H1 (cell line): ENCODE results near the gene CLEC14A. TPM values are rescaled to one million over a fixed set of nuclear protein-coding genes. Genes with fewer than 3 reads are reported as not detected.

Experiments used
- EGR1 ChIP-seq: IDR thresholded peaks from 2 replicates; pipeline ENCODE4 v1.6.1; 2011; ENCODE audit warnings: low read depth, low read length, borderline replicate concordance
- KDM1A ChIP-seq: fragments of 200-600, 300-600 bp; sonication (generic); IDR thresholded peaks from 2 replicates; pipeline ENCODE4 v1.7.1; 2016; ENCODE audit warnings: mild to moderate bottlenecking, low read length, borderline replicate concordance
- RFX5 ChIP-seq: IDR thresholded peaks from 2 replicates; pipeline ENCODE4 v1.6.1; 2011; ENCODE audit warnings: low read depth, low read length, improper control_type of control experiment, borderline replicate concordance
- SIX5 ChIP-seq: IDR thresholded peaks from 2 replicates; pipeline ENCODE4 v1.6.1; 2011; ENCODE audit warnings: mild to moderate bottlenecking, low read depth, low read length
- SUZ12 ChIP-seq: fragments of 200-600 bp; sonication (generic); IDR thresholded peaks from 2 replicates; pipeline ENCODE4 v1.6.1; 2012; ENCODE audit warnings: mild to moderate bottlenecking, inconsistent platforms, low read length, moderate library complexity, mixed read lengths
- ZNF274 ChIP-seq: IDR thresholded peaks from 2 replicates; pipeline ENCODE4 v1.7.0; 2012; ENCODE audit warnings: low read length, borderline replicate concordance; ENCODE audit errors: extremely low read depth
- polyA plus RNA-seq, 7 experiments: library from polyadenylated mRNA; depleted of rRNA in 3 of 7; stranded (reverse) in 5 of 7; unstranded in 2 of 7; fragments of >200 nt in 5 of 7; fragments of 200-250 nt in 2 of 7; gene quantifications; 1 replicate in 5 of 7; 2 replicates in 1 of 7; 4 replicates in 1 of 7; pipeline versions ENCODE4 v1.2.1 to v1.2.3, GENCODE V29; 2011 to 2013; ENCODE audit warnings: missing spikeins in 2 of 7, mixed read lengths in 2 of 7
- total RNA-seq: library from RNA; stranded (reverse); fragmentation: NEBNext Ultra II Directional; extraction: Animal tissue kit (Norgen Biotek cat#: 25700); gene quantifications from 2 replicates; pipeline ENCODE4 v1.2.1, GENCODE V29; 2021

The CLEC14A gene
- total and polyA plus RNA-seq, 2 of the 8 experiments (the other 6 are each of a cell fraction or from before 2014, with no cell fraction given), result 0.09 to 0.13 TPM

GRCh38 chr14:38256533-38256840 lies 594 bp upstream of the CLEC14A start (continued):
- no peak for TF ChIP-seq ZNF274
- no peak for TF ChIP-seq KDM1A
- no peak for TF ChIP-seq SIX5
- TF ChIP-seq EGR1, result no peak
- no peak for TF ChIP-seq RFX5
- TF ChIP-seq SUZ12, result no peak
